ENCODE measurements around the gene ARF3. TPM values are rescaled to one million over a fixed set of nuclear protein-coding genes. Genes with fewer than 3 reads are reported as not detected.

ARF3 gene
- total and polyA plus RNA-seq, 9 of the 15 experiments (the other 6 are each of a cell fraction or from before 2014, with no cell fraction given) = 5.9 to 170 (median 64.4) TPM

DNA sequence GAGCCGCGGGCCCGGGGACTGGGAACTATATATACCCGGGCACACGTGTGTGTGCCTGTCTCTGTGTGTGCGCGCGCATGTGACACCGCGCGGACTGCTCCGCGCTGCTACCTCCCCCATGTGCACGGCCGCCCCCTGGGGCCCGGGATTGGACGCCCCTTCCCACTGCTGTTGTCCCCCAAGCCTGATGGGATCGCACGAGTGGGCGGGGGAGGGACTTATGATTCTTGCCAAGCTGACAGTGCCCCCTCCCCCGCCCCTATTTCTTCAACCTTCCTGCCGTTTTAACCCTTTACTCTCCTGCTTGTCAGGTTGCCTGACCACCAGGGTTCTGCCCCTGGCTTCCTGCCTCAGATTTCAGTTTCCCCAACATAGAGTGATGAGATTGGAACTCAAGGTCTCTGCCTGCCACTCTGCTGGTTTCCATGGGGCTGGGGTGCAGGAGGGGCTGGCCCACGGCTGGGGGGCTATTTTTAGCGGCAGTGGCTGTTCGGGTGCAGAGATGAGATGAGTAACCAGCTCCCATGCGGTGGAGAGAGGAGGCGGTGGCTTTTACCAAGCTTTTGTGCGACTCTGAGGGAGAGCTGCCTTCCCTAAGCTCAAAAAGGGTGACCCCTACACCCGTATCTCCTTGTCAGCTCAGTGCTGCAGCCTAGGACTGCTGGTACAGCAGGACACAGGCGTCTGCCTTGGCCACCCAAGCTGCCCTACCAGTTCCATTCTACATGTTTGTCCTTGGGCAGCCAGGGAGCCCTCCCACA lies 42.3 kb upstream of the ARF3 start, which contains the start of gene DDN (continued):
- TF ChIP-seq TFE3 (CRISPR knock-in tag; IDR thresholded peaks at IDR 0.05) (no peak), EHMT2 (IDR thresholded peaks at IDR 0.05) (no peak), SMAD4 (CRISPR knock-in tag; conservative IDR thresholded peaks at IDR 0.05) (no peak), TRIM25 (IDR thresholded peaks at IDR 0.05; ENCODE audit: borderline replicate concordance) (no peak), TAF15 (IDR thresholded peaks at IDR 0.05; ENCODE audit: low read depth, low read length) (no peak), CBFB (CRISPR knock-in tag; IDR thresholded peaks at IDR 0.05) (no peak), DPF2 (IDR thresholded peaks at IDR 0.05) (no peak), TAL1 (IDR thresholded peaks at IDR 0.05) (no peak), SP2 (IDR thresholded peaks at IDR 0.05; ENCODE audit: extremely low read depth, low read depth, low read length, poor library complexity, severe bottlenecking) (no peak), ZNF23 (CRISPR knock-in tag; IDR thresholded peaks at IDR 0.05) (no peak)
- TF ChIP-seq, protein P1, sequence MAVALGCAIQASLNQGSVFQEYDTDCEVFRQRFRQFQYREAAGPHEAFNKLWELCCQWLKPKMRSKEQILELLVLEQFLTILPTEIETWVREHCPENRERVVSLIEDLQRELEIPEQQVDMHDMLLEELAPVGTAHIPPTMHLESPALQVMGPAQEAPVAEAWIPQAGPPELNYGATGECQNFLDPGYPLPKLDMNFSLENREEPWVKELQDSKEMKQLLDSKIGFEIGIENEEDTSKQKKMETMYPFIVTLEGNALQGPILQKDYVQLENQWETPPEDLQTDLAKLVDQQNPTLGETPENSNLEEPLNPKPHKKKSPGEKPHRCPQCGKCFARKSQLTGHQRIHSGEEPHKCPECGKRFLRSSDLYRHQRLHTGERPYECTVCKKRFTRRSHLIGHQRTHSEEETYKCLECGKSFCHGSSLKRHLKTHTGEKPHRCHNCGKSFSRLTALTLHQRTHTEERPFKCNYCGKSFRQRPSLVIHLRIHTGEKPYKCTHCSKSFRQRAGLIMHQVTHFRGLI (CRISPR knock-in tag; IDR thresholded peaks at IDR 0.05) = no peak
- TF ChIP-seq, protein P2, sequence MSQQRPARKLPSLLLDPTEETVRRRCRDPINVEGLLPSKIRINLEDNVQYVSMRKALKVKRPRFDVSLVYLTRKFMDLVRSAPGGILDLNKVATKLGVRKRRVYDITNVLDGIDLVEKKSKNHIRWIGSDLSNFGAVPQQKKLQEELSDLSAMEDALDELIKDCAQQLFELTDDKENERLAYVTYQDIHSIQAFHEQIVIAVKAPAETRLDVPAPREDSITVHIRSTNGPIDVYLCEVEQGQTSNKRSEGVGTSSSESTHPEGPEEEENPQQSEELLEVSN (IDR thresholded peaks at IDR 0.05; ENCODE audit: borderline replicate concordance in 1 of 2, extremely low read depth in 1 of 2, insufficient read depth in 1 of 2, insufficient read length in 1 of 2, low read depth in 1 of 2, low read length in 1 of 2, poor library complexity in 1 of 2, severe bottlenecking in 1 of 2) = peak in 1 of 2 experiments; percentile 79
- TF ChIP-seq, protein P3, sequence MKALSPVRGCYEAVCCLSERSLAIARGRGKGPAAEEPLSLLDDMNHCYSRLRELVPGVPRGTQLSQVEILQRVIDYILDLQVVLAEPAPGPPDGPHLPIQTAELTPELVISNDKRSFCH (CRISPR knock-in tag; IDR thresholded peaks at IDR 0.05) = no peak
- TF ChIP-seq, protein P3 (tag; IDR thresholded peaks at IDR 0.05) = no peak
- TF ChIP-seq, protein P4, sequence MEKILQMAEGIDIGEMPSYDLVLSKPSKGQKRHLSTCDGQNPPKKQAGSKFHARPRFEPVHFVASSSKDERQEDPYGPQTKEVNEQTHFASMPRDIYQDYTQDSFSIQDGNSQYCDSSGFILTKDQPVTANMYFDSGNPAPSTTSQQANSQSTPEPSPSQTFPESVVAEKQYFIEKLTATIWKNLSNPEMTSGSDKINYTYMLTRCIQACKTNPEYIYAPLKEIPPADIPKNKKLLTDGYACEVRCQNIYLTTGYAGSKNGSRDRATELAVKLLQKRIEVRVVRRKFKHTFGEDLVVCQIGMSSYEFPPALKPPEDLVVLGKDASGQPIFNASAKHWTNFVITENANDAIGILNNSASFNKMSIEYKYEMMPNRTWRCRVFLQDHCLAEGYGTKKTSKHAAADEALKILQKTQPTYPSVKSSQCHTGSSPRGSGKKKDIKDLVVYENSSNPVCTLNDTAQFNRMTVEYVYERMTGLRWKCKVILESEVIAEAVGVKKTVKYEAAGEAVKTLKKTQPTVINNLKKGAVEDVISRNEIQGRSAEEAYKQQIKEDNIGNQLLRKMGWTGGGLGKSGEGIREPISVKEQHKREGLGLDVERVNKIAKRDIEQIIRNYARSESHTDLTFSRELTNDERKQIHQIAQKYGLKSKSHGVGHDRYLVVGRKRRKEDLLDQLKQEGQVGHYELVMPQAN (IDR thresholded peaks at IDR 0.05; ENCODE audit: borderline replicate concordance) = no peak
- TF ChIP-seq, protein P5, sequence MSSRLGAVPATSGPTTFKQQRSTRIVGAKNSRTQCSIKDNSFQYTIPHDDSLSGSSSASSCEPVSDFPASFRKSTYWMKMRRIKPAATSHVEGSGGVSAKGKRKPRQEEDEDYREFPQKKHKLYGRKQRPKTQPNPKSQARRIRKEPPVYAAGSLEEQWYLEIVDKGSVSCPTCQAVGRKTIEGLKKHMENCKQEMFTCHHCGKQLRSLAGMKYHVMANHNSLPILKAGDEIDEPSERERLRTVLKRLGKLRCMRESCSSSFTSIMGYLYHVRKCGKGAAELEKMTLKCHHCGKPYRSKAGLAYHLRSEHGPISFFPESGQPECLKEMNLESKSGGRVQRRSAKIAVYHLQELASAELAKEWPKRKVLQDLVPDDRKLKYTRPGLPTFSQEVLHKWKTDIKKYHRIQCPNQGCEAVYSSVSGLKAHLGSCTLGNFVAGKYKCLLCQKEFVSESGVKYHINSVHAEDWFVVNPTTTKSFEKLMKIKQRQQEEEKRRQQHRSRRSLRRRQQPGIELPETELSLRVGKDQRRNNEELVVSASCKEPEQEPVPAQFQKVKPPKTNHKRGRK (tag; IDR thresholded peaks at IDR 0.05) = no peak

Measured in K562 (cell line).